DND-41 (cell line): Measurements from ENCODE around the gene RUVBL2.

ENCODE experiments used
- ATAC-seq: fragments of 200-7000 bp; cut with Tn5 transposase; 3 replicates; pipeline ENCODE4 v1.9.1; 2021; ENCODE audit warnings: low read depth; ENCODE audit not compliant: insufficient read depth
- DNase-seq: peaks from one replicate; pipeline ENCODE4 v3.0.0-alpha.2; 2020
- H2AFZ ChIP-seq: 2 replicates; pipeline ENCODE4 v1.6.0; 2012; ENCODE audit warnings: low read depth, low read length
- H3K27ac ChIP-seq: 2 replicates; pipeline ENCODE4 v1.5.1; 2012; ENCODE audit warnings: low read length, inconsistent platforms
- H3K27me3 ChIP-seq: fragments of 200-600 bp; sonication (generic); 2 replicates; pipeline ENCODE4 v1.6.0; 2012; ENCODE audit warnings: low read length, mild to moderate bottlenecking, inconsistent platforms; ENCODE audit not compliant: insufficient read depth, poor library complexity
- H3K36me3 ChIP-seq: 2 replicates; pipeline ENCODE4 v1.5.1; 2012; ENCODE audit warnings: low read length, inconsistent platforms; ENCODE audit not compliant: insufficient read depth
- H3K4me1 ChIP-seq: 2 replicates; pipeline ENCODE4 v1.5.1; 2012; ENCODE audit warnings: mild to moderate bottlenecking, low read length; ENCODE audit not compliant: insufficient read depth
- H3K4me2 ChIP-seq: 2 replicates; pipeline ENCODE4 v1.6.0; 2012; ENCODE audit warnings: mild to moderate bottlenecking, moderate library complexity, low read length, inconsistent platforms; ENCODE audit not compliant: insufficient read depth
- H3K4me3 ChIP-seq, 2 experiments: fragments of 200-600 bp in 1 of 2; shearing (Covaris generic) in 1 of 2; 2 replicates each; pipeline ENCODE4 v1.5.1; 2012 to 2016; ENCODE audit warnings: inconsistent platforms in 2 of 2, low read length in 2 of 2, mild to moderate bottlenecking in 2 of 2, low read depth in 1 of 2, moderate library complexity in 1 of 2
- H3K79me2 ChIP-seq: 2 replicates; pipeline ENCODE4 v1.6.0; 2012; ENCODE audit warnings: low read length, inconsistent platforms; ENCODE audit not compliant: insufficient read depth
- H3K9ac ChIP-seq: 2 replicates; pipeline ENCODE4 v1.6.0; 2012; ENCODE audit warnings: low read depth, mild to moderate bottlenecking, inconsistent platforms, low read length, moderate library complexity
- H3K9me3 ChIP-seq: 2 replicates; pipeline ENCODE4 v1.5.1; 2012; ENCODE audit warnings: low read length, moderate library complexity, mild to moderate bottlenecking, inconsistent platforms; ENCODE audit not compliant: insufficient read depth, severe bottlenecking
- H4K20me1 ChIP-seq: 2 replicates; pipeline ENCODE4 v1.6.0; 2012; ENCODE audit warnings: low read length; ENCODE audit not compliant: insufficient read depth
- CTCF ChIP-seq: IDR thresholded peaks from 2 replicates; pipeline ENCODE4 v1.5.1; 2012; ENCODE audit warnings: borderline replicate concordance, low read length, moderate library complexity, mild to moderate bottlenecking; ENCODE audit not compliant: poor library complexity, severe bottlenecking; ENCODE audit errors: extremely low read depth
- EZH2 ChIP-seq: IDR thresholded peaks from 3 replicates; pipeline ENCODE4 v1.6.1; 2012; ENCODE audit warnings: borderline replicate concordance, low read depth, mild to moderate bottlenecking, moderate library complexity, low read length, inconsistent platforms; ENCODE audit not compliant: severe bottlenecking

Gene RUVBL2

GRCh38 chr19:48988286-48988685, 5.4 kb upstream of the RUVBL2 start:
- TF ChIP-seq CTCF (no peak), EZH2 (no peak)
- H3K27ac ChIP-seq, result no peak overlapping the region

GRCh38 chr19:48988860-48989259, 4.8 kb upstream of the RUVBL2 start:
- no peak overlapping the region for H3K27ac ChIP-seq
- H4K20me1 ChIP-seq, result peaks cover 3% of the 10 kb centered on the region; the same call in 1 of the 2 replicates
- peaks cover 29% of the 10 kb centered on the region for H3K79me2 ChIP-seq
- no peak overlapping the region for H3K4me2 ChIP-seq
- no peaks in the 10 kb centered on the region for H3K9me3 ChIP-seq
- no peak overlapping the region for H3K4me3 ChIP-seq
- H3K27me3 ChIP-seq, result no peaks in the 10 kb centered on the region
- no peak overlapping the region for H2AFZ ChIP-seq
- H3K36me3 ChIP-seq, result peaks cover 48% of the 10 kb centered on the region
- TF ChIP-seq EZH2 (no peak), CTCF (no peak)
- H3K9ac ChIP-seq, result no peak overlapping the region
- ATAC-seq (no peak), DNase-seq (no peak)
- H3K4me1 ChIP-seq, result peaks cover 23% of the 10 kb centered on the region

More at GRCh38 chr19:48988286-48988685, 5.4 kb upstream of the RUVBL2 start:
- Histone ChIP-seq H3K4me2 (no peak overlapping the region), H3K9ac (no peak overlapping the region), H3K79me2 (peaks cover 27% of the 10 kb centered on the region), H4K20me1 (peaks cover 3% of the 10 kb centered on the region; the same call in 1 of the 2 replicates), H3K27me3 (no peaks in the 10 kb centered on the region), H3K4me3 (no peak overlapping the region), H3K4me1 (peaks cover 23% of the 10 kb centered on the region), H3K36me3 (peaks cover 52% of the 10 kb centered on the region), H2AFZ (no peak overlapping the region), H3K9me3 (no peaks in the 10 kb centered on the region)
- no peak for DNase-seq
- ATAC-seq, result no peak

- Histone ChIP-seq H3K9me3 (no peaks in the 10 kb centered on the region), H3K79me2 (peaks cover 38% of the 10 kb centered on the region), H3K4me2 (no peak overlapping the region), H3K9ac (no peak overlapping the region), H3K4me1 (peaks cover 29% of the 10 kb centered on the region), H2AFZ (no peak overlapping the region), H3K27me3 (no peaks in the 10 kb centered on the region), H3K4me3 (no peak overlapping the region), H4K20me1 (peaks cover 3% of the 10 kb centered on the region), H3K36me3 (peaks cover 45% of the 10 kb centered on the region), H3K27ac (no peak overlapping the region)
- TF ChIP-seq CTCF, result no peak
- no peak for TF ChIP-seq EZH2
- ATAC-seq, result no peak
- DNase-seq, result no peak
Measured at GRCh38 chr19:48989701-48990291, 3.9 kb upstream of the RUVBL2 start.
